ENCODE results near the gene ZNF581. TPM values are rescaled to one million over a fixed set of nuclear protein-coding genes. Genes with fewer than 3 reads are reported as not detected.
A peak's percentile ranks its signal among the peaks of the same experiment; 100 is the strongest.

ZNF581 gene
- total RNA-seq, 3 donors from 2014 or later (not counting 1 experiment from before 2014, with no cell fraction given), result 15.4 to 21.9 (median 19.0) TPM

DNA sequence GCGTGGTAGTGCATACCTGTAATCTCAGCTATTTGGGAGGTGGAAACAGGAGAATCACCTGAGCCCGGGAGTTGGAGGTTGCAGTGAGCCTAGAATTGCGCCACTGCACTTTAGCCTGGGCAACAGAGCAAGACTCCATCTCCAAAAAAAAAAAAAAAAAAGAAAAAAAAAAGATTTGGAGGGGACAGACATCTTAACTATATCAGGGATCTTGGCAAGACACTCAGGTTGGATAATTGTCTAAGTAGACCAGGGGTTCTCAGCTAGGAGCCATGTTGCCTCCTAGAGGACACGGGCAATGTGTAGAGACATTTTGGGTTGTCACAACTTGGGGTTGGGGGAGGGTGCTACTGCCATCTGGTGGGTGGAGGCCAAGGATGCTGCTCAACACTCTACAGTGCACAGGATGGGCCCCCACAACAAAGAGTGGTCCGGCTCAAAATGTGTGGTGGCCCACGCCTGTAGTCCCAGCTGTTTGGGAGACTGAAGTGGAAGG, 4.5 kb upstream of the ZNF581 start:
- H3K4me1 ChIP-seq (ENCODE audit: control insufficient read depth, insufficient read depth, low read length), result peaks cover 76% of the 10 kb centered on the region
- no peaks in the 10 kb centered on the region for H3K9me3 ChIP-seq (ENCODE audit: control insufficient read depth, insufficient read depth, low read length)
- H3K9me3 Mint-ChIP-seq, result no peaks in the 10 kb centered on the region
- peaks cover 61 to 72% of the 10 kb centered on the region in 2 donors for H3K4me1 Mint-ChIP-seq
- no peaks in the 10 kb centered on the region for H3K27me3 Mint-ChIP-seq (ENCODE audit: low read depth in 2 of 2)
- H3K27ac Mint-ChIP-seq, result peak overlapping the region in 1 of 2 donors; percentile 53
- TF ChIP-seq, protein P1, sequence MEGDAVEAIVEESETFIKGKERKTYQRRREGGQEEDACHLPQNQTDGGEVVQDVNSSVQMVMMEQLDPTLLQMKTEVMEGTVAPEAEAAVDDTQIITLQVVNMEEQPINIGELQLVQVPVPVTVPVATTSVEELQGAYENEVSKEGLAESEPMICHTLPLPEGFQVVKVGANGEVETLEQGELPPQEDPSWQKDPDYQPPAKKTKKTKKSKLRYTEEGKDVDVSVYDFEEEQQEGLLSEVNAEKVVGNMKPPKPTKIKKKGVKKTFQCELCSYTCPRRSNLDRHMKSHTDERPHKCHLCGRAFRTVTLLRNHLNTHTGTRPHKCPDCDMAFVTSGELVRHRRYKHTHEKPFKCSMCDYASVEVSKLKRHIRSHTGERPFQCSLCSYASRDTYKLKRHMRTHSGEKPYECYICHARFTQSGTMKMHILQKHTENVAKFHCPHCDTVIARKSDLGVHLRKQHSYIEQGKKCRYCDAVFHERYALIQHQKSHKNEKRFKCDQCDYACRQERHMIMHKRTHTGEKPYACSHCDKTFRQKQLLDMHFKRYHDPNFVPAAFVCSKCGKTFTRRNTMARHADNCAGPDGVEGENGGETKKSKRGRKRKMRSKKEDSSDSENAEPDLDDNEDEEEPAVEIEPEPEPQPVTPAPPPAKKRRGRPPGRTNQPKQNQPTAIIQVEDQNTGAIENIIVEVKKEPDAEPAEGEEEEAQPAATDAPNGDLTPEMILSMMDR (IDR thresholded peaks at IDR 0.05), result peak; percentile 42
- intact Hi-C loops (cut with micrococcal nuclease), result loop anchor here (10.0 kb wide), 1 partner anchor 166 kb away; no protein-coding TSS in a partner anchor
- no peak overlapping the region for H3K27ac ChIP-seq (ENCODE audit: low read length)
- peak overlapping the region; percentile 55 for H3K4me3 Mint-ChIP-seq
- H3K36me3 ChIP-seq (ENCODE audit: control insufficient read depth, insufficient read depth, low read length), result no peaks in the 10 kb centered on the region
- H3K4me3 ChIP-seq (ENCODE audit: low read length), result no peak overlapping the region
- ATAC-seq (peak; percentile 16 to 45 (median 26)), DNase-seq (peak in 1 of 2 donors; percentile 81)
- H3K36me3 Mint-ChIP-seq, result no peaks in the 10 kb centered on the region
- no peaks in the 10 kb centered on the region for H3K27me3 ChIP-seq (ENCODE audit: control insufficient read depth, insufficient read depth, low read length)
- 77% methylated on average over 5 of the region's 6 CpGs for WGBS (ENCODE audit: insufficient coverage)

- H3K36me3 ChIP-seq (ENCODE audit: control insufficient read depth, insufficient read depth, low read length), result peaks cover 7% of the 10 kb centered on the region
- peak overlapping the region; percentile 76 to 96 for H3K27ac Mint-ChIP-seq
- H3K4me1 ChIP-seq (ENCODE audit: control insufficient read depth, insufficient read depth, low read length), result peaks cover 77% of the 10 kb centered on the region
- TF ChIP-seq, protein P1 (IDR thresholded peaks at IDR 0.05), result peak; percentile 57
- 35% methylated on average over 38 of the region's 38 CpGs for WGBS (ENCODE audit: insufficient coverage)
- H3K27me3 Mint-ChIP-seq (ENCODE audit: low read depth in 2 of 2), result no peaks in the 10 kb centered on the region
- intact Hi-C loops (cut with micrococcal nuclease), result loop anchor here (5.0 kb wide), 1 partner anchor 33 kb away; the partner anchor contains the start of gene ZNF865
- no peaks in the 10 kb centered on the region for H3K9me3 Mint-ChIP-seq
- H3K27ac ChIP-seq (ENCODE audit: low read length), result peak overlapping the region; percentile 76
- H3K36me3 Mint-ChIP-seq, result no peaks in the 10 kb centered on the region
- no peaks in the 10 kb centered on the region for H3K27me3 ChIP-seq (ENCODE audit: control insufficient read depth, insufficient read depth, low read length)
- H3K9me3 ChIP-seq (ENCODE audit: control insufficient read depth, insufficient read depth, low read length), result no peaks in the 10 kb centered on the region
- H3K4me3 Mint-ChIP-seq, result peak overlapping the region; percentile 74
- peak overlapping the region; percentile 34 for H3K4me3 ChIP-seq (ENCODE audit: low read length)
- DNase-seq (peak; percentile 63 to 92), ATAC-seq (peak; percentile 39 to 62 (median 58))
- peaks cover 53 to 74% of the 10 kb centered on the region in 2 donors for H3K4me1 Mint-ChIP-seq
These were observed 3.3 kb upstream of the ZNF581 start for GRCh38 chr19:55640043-55640576.

DNA sequence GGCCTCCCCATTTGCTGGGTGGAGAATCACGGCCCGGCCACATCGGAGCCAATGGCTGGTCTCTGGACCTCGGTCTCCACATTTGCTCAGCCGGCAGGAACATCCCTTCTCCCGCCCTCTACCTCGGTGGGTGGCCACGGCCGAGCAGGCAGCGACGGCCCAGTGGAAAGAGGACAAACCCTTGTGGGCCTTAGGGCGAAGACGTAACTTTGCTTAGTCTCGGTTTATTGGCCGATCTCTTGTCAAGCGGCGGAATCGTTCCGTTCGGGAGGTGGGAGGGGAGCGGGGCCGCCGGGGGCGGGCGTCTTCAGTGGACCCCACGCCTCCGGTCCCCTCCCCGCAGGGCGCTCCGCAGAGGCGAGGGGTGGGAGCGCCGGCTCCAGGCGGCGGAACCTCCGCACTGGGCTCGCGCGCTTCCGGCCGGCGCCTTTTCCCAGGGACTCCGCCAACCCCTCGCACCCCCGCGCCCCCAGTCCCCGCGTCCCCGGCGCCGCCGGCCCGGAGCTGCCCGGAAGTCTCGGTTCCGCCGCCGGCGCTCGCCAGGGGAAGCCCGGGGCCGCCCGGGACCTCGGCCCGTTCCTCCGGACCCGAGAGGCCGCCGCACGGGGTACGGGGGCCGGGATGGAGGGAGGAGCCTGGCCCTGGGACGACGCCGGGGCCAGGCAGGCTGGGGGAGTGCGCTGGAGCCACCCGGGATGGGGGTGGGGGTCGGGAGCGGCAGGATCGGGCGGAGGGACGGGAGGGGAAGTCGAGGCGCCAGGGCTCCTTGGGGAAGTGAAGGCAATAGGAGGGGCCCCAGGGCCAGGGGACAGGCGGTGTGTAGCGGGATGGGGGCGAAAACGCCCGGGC, 2.6 kb upstream of the ZNF581 start, which contains the start of gene ZNF580:
TSS of gene ZNF580 (plus strand) at position 426 of the 849 bp plus-strand sequence. CDS start 1,507 bp downstream, outside the sequence.
- peak; percentile 59 to 76 for DNase-seq
- Histone ChIP-seq H3K27ac (ENCODE audit: low read length) (peak within 1 kb of the TSS; percentile 76), H3K4me1 (ENCODE audit: control insufficient read depth, insufficient read depth, low read length) (peaks cover 70% of the 10 kb centered on the region), H3K9me3 (ENCODE audit: control insufficient read depth, insufficient read depth, low read length) (no peaks in the 10 kb centered on the region), H3K4me3 (ENCODE audit: low read length) (peak within 1 kb of the TSS; percentile 60), H3K36me3 (ENCODE audit: control insufficient read depth, insufficient read depth, low read length) (peaks cover 13% of the 10 kb centered on the region), H3K27me3 (ENCODE audit: control insufficient read depth, insufficient read depth, low read length) (no peaks in the 10 kb centered on the region)
- Mint-ChIP-seq H3K4me3 (peak within 1 kb of the TSS; percentile 88), H3K27ac (peak within 1 kb of the TSS; percentile 76 to 96), H3K27me3 (ENCODE audit: low read depth in 2 of 2) (no peaks in the 10 kb centered on the region), H3K9me3 (no peaks in the 10 kb centered on the region), H3K36me3 (no peaks in the 10 kb centered on the region), H3K4me1 (peaks cover 47 to 67% of the 10 kb centered on the region in 2 donors)
- TF ChIP-seq, protein P1 (IDR thresholded peaks at IDR 0.05), result no peak
- peak; percentile 38 to 53 (median 43) for ATAC-seq
- WGBS (ENCODE audit: insufficient coverage), result under 1% methylated on average over 89 of the region's 89 CpGs
- intact Hi-C loops (cut with micrococcal nuclease), result loop anchor here (5.0 kb wide), 1 partner anchor 34 kb away; the partner anchor contains the start of gene ZNF865

Data from natural killer cell (primary cell).